ENCODE measurements around the gene NEMP1.
"Not testable (repeated sequence)": the region's sequence is repeated elsewhere in the genome, so short reads cannot be mapped to it uniquely, and the experiment has no call there.

NEMP1 gene

DNA sequence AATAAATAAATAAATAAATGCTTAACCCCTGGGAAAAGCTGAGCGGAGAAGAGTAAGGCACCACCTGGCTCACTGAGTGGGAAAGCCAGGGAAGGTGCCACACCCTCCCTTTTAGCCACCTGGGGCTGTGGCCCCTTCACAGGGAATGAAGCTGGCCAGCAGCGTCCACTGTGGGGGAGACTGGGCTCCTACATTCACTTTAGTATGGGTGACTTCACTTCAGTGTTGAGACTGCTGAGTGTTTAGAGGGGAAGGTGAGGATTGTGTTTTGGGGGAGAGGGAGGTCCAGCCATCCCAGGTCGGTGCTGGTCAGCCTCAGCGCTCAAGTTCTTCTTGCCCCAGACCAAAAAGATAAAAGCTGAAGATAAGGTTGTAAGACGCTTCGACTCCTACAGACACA lies 11.9 kb upstream of the NEMP1 start:
- no peak for DNase-seq

DNA sequence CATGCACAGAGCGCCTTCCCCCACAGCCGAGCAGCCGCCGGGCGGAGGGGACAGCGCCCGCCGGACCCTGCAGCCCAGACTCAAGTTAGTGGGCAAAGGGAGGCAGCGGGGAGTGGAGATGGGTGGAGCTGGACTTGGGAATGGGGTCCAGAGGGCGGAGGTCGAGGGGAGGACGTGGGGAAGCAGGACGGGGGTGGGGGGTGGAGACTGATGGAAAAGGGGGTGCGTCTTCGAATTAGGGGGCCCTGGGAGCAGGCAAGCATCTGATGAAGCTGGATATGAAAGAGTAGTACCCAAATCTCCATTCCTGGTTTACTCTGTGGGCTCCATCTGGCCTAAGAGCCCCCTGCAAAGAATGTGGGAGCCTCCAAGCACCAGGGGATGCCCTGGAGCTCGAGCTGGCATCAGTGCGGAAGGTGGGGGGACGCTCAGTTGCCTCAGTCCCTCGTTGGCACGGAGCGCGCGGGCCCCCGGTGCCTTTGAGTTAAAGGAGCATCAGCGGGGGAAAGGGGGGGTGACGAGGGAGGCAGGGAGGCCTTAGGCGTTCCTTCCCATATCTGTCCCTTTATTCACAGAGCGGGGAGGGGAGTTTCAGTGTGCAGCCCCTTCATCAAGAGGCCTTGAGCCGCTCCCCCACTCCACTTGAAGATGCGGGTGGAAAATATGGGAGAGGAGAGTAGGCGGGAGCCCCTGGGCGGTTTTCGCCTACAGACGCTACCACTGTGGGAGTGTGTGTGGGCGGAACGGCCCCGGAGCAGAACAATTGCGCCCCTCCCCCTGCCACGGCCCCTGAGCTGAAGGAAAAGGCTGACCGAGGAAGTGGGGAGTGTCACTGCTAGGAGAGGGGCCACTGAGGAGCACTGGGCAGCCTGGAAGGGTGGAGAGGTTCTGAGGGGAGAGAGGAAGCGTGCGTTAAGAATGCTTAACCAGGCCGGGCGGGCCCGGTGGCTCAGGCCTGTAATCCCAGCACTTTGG lies 11.0 kb upstream of the NEMP1 start:
- peak; percentile 54 to 72 (median 59) for DNase-seq

GRCh38 chr12:57088354-57089270 lies 10.0 kb upstream of the NEMP1 start, which contains the start of gene NAB2:
Gene NAB2, plus strand, starts transcription at chr12:57089114. Its CDS starts 158 bp downstream, at chr12:57089272.
- DNase-seq = peak; percentile 96 to 98 (median 98)

GRCh38 chr12:57087691-57088353 lies 9.2 kb upstream of the NEMP1 start:
- peak; percentile 94 to 97 (median 95) for DNase-seq

DNA sequence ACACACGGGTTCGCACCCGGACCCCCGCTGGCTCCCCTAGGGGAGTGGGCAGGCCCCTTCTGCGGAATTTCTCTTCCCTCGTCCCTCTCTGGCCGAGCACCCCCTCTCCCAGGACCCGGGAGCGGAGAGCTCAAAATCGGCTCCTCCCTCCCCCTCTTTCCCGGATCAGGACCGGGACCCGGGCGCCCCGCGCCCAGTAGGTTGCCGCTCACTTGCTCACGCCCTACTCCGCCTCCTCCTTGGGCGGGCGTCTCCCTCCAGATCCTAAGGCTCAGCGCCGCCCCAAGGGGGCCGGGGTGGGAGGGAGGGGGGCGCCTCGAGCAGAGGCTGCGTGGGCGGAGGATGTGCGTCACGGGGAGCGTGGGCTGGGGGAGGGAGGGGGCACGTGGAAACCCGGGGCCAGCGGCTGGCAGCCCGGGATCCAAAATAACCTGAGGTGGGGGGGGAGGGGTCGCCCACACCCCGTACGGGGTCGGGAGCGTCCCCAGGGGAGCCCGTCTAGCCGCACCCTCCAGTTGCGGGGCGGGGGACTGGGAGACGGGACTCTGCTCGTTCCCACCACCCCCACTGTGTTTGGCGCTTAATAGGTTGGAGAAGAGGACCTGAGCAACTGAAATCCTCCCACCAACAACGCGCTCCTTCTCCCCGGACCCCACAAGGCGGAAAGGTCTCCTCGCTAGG lies 8.6 kb upstream of the NEMP1 start:
- DNase-seq = peak; percentile 94 to 99 (median 98)

- DNase-seq = peak; percentile 91 to 93 (median 92)
Observed at GRCh38 chr12:57086493-57087009, 8.0 kb upstream of the NEMP1 start.

GRCh38 chr12:57085999-57086492 lies 7.5 kb upstream of the NEMP1 start:
- peak in 2 of 3 donors; percentile 45 to 56 for DNase-seq

DNA sequence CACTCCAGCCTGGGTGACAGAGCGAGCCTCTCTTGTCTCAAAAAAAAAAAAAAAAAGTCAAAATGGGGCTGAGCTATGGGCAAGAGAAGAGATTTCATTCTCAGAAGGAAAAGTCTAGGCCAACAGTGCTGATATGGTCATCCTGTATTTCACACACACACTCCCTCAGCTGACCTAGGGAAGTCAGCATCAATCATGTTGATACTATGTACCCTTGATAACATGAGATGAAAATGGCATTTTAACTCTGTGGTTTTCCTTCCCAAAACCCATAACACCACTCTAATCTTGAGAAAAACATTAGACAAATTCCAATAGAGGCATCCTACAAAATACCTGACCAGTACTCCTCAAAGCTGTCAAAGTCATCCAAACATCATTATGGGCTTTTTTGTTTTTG lies 2.3 kb upstream of the NEMP1 start:
- no peak for DNase-seq

DNA sequence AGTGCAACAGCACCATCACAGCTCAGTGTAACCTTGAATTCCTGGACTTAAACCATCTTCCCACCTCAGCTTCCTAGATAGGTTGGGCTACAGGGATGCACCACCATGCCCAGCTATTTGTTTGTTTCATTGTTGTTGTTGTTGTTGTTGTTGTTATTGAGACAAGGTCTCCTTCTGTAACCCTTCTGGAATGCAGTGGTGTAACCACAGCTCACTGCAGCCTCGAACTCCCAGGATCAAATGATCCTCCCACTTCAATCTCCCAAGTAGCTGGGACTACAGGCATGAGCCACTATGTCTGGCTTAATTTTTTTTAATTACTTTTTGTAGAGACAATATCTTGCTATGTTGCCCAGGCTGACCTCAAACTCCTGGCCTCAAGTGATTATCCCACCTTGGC lies 1.2 kb upstream of the NEMP1 start:
- DNase-seq = no peak

DNA sequence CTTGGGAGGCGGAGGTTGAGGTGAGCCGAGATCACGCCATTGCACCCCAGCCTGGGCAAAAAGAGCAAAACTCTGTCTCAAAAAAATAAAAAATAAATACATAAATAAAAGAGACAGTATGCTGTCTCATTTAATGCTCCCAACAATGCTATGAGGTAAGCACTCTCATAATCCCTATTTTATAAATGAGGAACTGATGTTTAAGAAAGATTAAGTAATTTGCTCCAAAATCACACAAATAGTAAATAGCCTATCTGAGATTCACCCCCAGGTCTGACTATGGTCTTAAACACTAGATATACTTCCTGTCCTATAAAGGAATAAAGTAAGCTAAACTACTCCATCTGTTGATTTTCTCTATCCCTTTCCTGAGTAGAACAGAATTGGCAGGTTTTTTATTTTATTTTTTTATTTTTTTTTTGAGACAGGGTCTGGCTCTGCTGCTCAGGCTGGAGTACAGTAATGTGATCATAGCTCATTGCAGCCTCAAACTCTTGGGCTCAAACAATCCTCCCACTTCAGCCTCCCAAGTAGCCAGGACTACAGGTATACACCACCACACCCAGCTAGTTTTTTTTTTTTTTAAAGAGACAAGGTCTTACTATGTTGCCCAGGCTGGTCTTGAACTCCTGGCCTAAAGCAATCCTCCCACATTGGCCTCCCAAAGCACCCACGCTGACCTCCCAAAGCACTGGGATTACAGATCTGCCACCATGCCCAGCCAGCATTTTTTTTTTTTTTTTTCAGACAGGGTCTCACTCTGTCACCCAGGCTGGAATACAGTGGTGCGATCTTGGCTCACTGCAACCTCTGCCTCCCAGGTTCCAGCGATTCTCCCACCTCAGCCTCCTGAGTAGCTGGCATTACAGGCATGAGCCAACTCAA lies 4.8 kb downstream of the NEMP1 start:
- peak in 1 of 3 donors; percentile 39 for DNase-seq

DNA sequence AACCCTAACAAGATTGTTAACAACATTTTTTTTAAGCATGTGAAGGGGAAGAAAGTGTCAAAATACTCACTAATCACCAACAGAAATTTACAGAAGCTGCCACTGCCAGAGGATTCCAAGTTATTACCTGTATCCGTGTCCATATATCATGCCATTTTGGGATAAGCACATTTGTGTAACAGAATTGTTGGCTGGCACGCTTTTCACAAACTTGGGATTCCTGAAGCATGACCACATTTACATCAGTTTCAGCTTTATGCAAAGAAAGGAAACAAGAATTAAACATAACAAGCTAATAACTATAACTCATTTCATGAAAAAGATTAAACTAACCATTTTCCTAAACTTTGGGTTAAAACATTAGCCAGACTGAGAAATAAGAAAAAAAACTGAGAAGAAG lies 5.9 kb downstream of the NEMP1 start:
- no peak for DNase-seq

GRCh38 chr12:57069523-57069922 lies 9.1 kb downstream of the NEMP1 start:
- DNase-seq = peak; percentile 88 to 95 (median 94)

DNA sequence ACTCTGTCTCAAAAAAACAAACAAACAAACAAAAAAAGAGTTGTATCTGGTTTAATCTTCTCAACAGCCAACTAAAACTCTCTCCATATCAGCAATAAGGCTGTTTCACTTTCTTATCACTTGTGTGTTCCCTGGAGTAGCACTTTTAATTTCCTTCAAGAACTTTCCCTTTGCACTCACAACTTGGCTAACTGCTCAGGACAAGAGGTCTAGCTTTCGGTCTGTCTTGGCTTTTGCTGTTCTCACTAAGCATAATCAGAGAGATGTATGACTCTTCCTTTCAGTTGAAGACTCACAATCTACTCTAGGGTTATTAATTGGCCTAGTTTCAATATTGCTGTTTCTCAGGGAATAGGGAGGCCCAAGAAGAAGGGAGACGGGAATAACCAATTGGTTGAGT lies 12.3 kb downstream of the NEMP1 start:
- DNase-seq = no peak

- peak; percentile 88 to 97 (median 95) for DNase-seq
Observed at GRCh38 chr12:57063991-57064685, 14.5 kb downstream of the NEMP1 start.

DNA sequence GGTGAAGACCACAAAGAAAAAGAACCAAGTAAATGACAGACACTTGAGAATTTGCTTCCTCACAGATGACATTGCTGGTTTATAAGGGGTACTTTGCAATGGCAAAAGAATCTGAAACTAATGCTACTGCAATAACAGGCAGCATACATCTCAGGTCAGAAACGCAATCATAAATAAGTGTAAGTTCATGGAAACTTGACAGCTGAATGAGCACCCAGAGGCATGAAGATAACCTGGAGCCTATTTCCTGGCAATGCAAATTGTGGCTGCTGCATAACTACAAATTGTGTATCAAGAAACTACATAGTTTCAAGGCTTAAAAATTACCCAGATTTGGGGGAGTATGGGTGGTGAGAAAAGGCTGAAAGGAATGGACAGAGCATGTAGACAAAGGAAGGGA lies 20.1 kb downstream of the NEMP1 start:
- no peak for DNase-seq

DNA sequence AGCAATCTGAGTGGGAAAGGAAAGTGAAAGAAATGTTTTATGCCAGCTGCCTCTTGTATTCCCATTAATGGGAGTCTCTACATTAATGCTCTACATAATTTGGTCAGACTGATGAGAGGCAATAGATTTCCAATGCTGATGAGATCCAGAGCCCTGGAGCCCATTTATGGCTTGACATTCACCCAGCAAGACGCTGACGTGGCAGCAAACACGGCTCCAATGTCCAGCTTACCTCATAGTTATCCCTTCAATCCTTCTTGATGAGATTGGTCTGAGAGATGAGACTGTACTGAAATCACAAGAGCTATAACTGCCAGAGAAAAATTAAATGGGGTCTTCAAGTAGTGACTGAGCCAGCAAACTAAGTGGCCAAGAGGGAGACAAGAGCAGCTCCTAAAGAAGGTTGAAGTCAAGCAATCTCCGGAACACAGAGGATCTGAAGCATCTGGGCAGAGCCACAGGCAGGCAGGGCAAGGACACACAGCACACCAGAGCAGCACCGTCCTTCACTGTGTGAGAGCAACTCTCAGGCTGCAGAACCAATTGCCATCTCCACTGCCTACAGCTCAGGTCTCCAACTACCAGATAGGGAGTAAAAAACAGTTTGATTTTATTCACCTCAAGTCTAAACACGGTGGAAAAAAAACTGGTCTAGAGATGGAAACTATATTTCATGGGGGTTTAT lies 21.4 kb downstream of the NEMP1 start:
- no peak for DNase-seq

DNA sequence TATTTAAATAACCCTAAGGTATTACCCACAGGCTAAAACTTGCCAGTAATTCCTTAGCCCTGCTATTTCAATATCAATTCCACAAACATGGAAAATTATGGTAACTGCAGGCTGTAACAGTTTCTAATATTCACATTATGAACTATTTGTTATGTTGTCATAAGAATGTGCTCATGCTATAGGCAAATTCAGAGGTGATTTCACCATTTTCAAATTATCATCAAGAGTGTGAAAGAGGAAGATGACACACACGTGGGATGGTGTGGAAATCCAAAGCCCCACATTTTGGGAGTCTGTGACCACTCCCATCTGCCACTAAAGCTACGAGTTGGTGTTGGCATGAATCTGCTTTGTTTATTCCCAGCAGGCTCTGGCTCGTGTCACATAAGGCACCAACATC lies 22.8 kb downstream of the NEMP1 start:
- DNase-seq = peak; percentile 85 to 96 (median 94)

GRCh38 chr12:57053901-57054300 lies 24.7 kb downstream of the NEMP1 start:
- DNase-seq = not testable (repeated sequence)

- not testable (repeated sequence) for DNase-seq
Observed at GRCh38 chr12:57053146-57053545, 25.4 kb downstream of the NEMP1 start.
